Upper lobe of left lung (tissue), 4 donors: ENCODE results near the gene PPP1R1B.

Experiments
- CTCF ChIP-seq, 6 experiments: fragments of 450-650 bp in 4 of 6; fragments of 200-600 bp in 2 of 6; sonication (generic) in 2 of 6; IDR thresholded peaks; one replicate each; pipeline ENCODE4 v1.5.1; 2016 to 2019; ENCODE audit warnings: antibody characterized with exemption in 6 of 6
- EP300 ChIP-seq, 4 donors: sonication (generic); formaldehyde crosslinking; IDR thresholded peaks; one replicate each; pipeline ENCODE4 v1.5.1; 2017; ENCODE audit warnings: antibody characterized with exemption in 4 of 4, control low read depth in 2 of 4
- POLR2A ChIP-seq, 4 donors: fragments of 450-650 bp; IDR thresholded peaks; one replicate each; pipeline ENCODE4 v1.5.1; 2016 to 2017; ENCODE audit warnings: antibody characterized with exemption in 4 of 4, mild to moderate bottlenecking in 2 of 4

DNA sequence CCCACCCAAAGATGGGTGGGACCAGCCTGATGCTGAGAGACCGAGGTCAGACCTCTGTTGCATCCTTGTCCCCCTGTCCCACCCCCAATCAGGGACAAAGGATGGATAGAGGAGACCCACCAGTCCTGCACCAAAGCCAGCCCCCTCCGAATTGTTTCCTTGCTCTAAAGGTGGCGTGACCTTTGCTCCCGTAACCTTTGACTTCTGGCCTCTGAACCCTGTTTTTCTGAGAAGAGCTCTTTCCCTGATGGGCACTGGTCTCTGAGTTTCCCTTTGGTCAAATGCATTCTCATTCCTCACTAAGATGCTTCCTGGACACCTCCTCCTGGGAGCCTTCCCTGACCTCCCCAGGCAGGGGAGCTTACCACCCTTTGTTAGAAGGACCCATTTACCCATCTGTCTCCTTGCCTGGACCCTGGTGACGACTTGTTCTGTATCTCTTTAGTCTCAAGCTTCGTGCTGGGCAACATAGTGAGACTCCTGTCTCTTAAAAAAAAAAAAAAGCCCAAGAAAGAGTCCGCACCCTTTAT lies 13.8 kb upstream of the PPP1R1B start:
- TF ChIP-seq CTCF (IDR thresholded peaks at IDR 0.05): no peak
- no peak for TF ChIP-seq POLR2A (IDR thresholded peaks at IDR 0.05)
- TF ChIP-seq EP300 (IDR thresholded peaks at IDR 0.05): no peak
